ENCODE data around the gene RHBDD3. TPM values are rescaled to one million over a fixed set of nuclear protein-coding genes. Genes with fewer than 3 reads are reported as not detected.

The RHBDD3 gene
- total RNA-seq, 1 donor from 2014 or later, result 29.7 TPM

- H3K36me3 ChIP-seq, result peaks cover 2 to 45% of the 10 kb centered on the region in 2 donors
- no peaks in the 10 kb centered on the region for H3K4me1 ChIP-seq
- intact Hi-C loops (cut with DNase I), result loop anchor here (2.0 kb wide), 1 partner anchor 58 kb away; no protein-coding TSS in a partner anchor
- H3K27me3 ChIP-seq, result no peaks in the 10 kb centered on the region
- TF ChIP-seq CTCF (IDR thresholded peaks at IDR 0.05) (no peak), POLR2A (IDR thresholded peaks at IDR 0.05) (no peak), POLR2AphosphoS5 (IDR thresholded peaks at IDR 0.05; ENCODE audit: insufficient read depth in 1 of 2, low read depth in 1 of 2) (no peak)
- no peak overlapping the region for H3K27ac ChIP-seq
- no peak overlapping the region for H3K4me3 ChIP-seq
- no peak for DNase-seq (ENCODE audit: extremely low spot score in 2 of 2)
- H3K9me3 ChIP-seq, result no peaks in the 10 kb centered on the region
Observed at GRCh38 chr22:29300467-29300806, 32.7 kb upstream of the RHBDD3 start.

- Histone ChIP-seq H3K4me3 (no peak overlapping the region), H3K4me1 (no peaks in the 10 kb centered on the region), H3K9me3 (no peaks in the 10 kb centered on the region), H3K36me3 (peaks cover 2 to 56% of the 10 kb centered on the region in 2 donors), H3K27ac (no peak overlapping the region), H3K27me3 (no peaks in the 10 kb centered on the region)
- no peak for TF ChIP-seq CTCF (IDR thresholded peaks at IDR 0.05)
- TF ChIP-seq POLR2A (IDR thresholded peaks at IDR 0.05), result no peak
- TF ChIP-seq POLR2AphosphoS5 (IDR thresholded peaks at IDR 0.05; ENCODE audit: insufficient read depth in 1 of 2, low read depth in 1 of 2), result no peak
- intact Hi-C loops (cut with DNase I), result no loop called here
- peak in 1 of 2 donors; percentile 96 for DNase-seq (ENCODE audit: extremely low spot score in 2 of 2)
Observed at GRCh38 chr22:29299136-29299900, 31.5 kb upstream of the RHBDD3 start.

- Histone ChIP-seq H3K36me3 (peaks cover 2 to 63% of the 10 kb centered on the region in 2 donors), H3K27me3 (no peaks in the 10 kb centered on the region), H3K4me3 (no peak overlapping the region), H3K4me1 (no peaks in the 10 kb centered on the region), H3K27ac (no peak overlapping the region), H3K9me3 (no peaks in the 10 kb centered on the region)
- no peak for TF ChIP-seq CTCF (IDR thresholded peaks at IDR 0.05)
- TF ChIP-seq POLR2AphosphoS5 (IDR thresholded peaks at IDR 0.05; ENCODE audit: insufficient read depth in 1 of 2, low read depth in 1 of 2), result no peak
- TF ChIP-seq POLR2A (IDR thresholded peaks at IDR 0.05), result no peak
- DNase-seq (ENCODE audit: extremely low spot score in 2 of 2), result no peak
- intact Hi-C loops (cut with DNase I), result no loop called here
Observed at GRCh38 chr22:29298641-29299040, 30.9 kb upstream of the RHBDD3 start.

- intact Hi-C loops (cut with DNase I), result no loop called here
- no peak overlapping the region for H3K27ac ChIP-seq
- TF ChIP-seq POLR2A (IDR thresholded peaks at IDR 0.05), result no peak
- TF ChIP-seq POLR2AphosphoS5 (IDR thresholded peaks at IDR 0.05; ENCODE audit: insufficient read depth in 1 of 2, low read depth in 1 of 2), result no peak
- no peak for TF ChIP-seq CTCF (IDR thresholded peaks at IDR 0.05)
- no peaks in the 10 kb centered on the region for H3K27me3 ChIP-seq
- H3K4me1 ChIP-seq, result no peaks in the 10 kb centered on the region
- no peak overlapping the region for H3K4me3 ChIP-seq
- DNase-seq (ENCODE audit: extremely low spot score in 2 of 2), result no peak
- H3K36me3 ChIP-seq, result peaks cover 0 to 94% of the 10 kb centered on the region in 2 donors
- H3K9me3 ChIP-seq, result no peaks in the 10 kb centered on the region
Observed at GRCh38 chr22:29292379-29292778, 24.6 kb upstream of the RHBDD3 start.

GRCh38 chr22:29291215-29291614, 23.4 kb upstream of the RHBDD3 start:
- H3K9me3 ChIP-seq, result no peaks in the 10 kb centered on the region
- no peak for TF ChIP-seq CTCF (IDR thresholded peaks at IDR 0.05)
- no peak for TF ChIP-seq POLR2AphosphoS5 (IDR thresholded peaks at IDR 0.05; ENCODE audit: insufficient read depth in 1 of 2, low read depth in 1 of 2)
- no peak for TF ChIP-seq POLR2A (IDR thresholded peaks at IDR 0.05)
- no peak for DNase-seq (ENCODE audit: extremely low spot score in 2 of 2)
- no peaks in the 10 kb centered on the region for H3K4me1 ChIP-seq
- no peak overlapping the region for H3K4me3 ChIP-seq
- H3K27me3 ChIP-seq, result no peaks in the 10 kb centered on the region
- H3K27ac ChIP-seq, result no peak overlapping the region
- intact Hi-C loops (cut with DNase I), result no loop called here
- H3K36me3 ChIP-seq, result peaks cover 0 to 94% of the 10 kb centered on the region in 2 donors

Data from vagina (tissue), 2 donors.